T-helper 2 cell treated with Interferon-gamma antibody and Interleukin-4, amounts not matched to agents 5 μg/mL and 100 μg/mL, for 36 hours (primary cell): ENCODE results near the gene ACOT13.
A peak's percentile ranks its signal among the peaks of the same experiment; 100 is the strongest.
"Not testable (repeated sequence)": the region's sequence is repeated elsewhere in the genome, so short reads cannot be mapped to it uniquely, and the experiment has no call there.

ENCODE experiments used
- DNase-seq: peaks from one replicate; pipeline ENCODE4 v3.0.0; 2021; ENCODE audit warnings: low spot score
- H3K27ac Mint-ChIP-seq: one replicate; pipeline ENCODE4 v1.8.0; 2021; ENCODE audit warnings: mild to moderate bottlenecking, mixed read lengths
- H3K27me3 Mint-ChIP-seq: one replicate; pipeline ENCODE4 v1.8.0; 2021; ENCODE audit warnings: low read depth, mixed read lengths
- H3K36me3 Mint-ChIP-seq: one replicate; pipeline ENCODE4 v1.8.0; 2021; ENCODE audit warnings: low read depth, mixed read lengths
- H3K4me1 Mint-ChIP-seq: one replicate; pipeline ENCODE4 v1.8.0; 2021; ENCODE audit warnings: low read depth, mixed read lengths
- H3K4me3 Mint-ChIP-seq: one replicate; pipeline ENCODE4 v1.8.0; 2022; ENCODE audit warnings: mild to moderate bottlenecking, moderate library complexity, mixed read lengths
- H3K9me3 Mint-ChIP-seq: one replicate; pipeline ENCODE4 v1.8.0; 2021; ENCODE audit warnings: mixed read lengths

Gene ACOT13

GRCh38 chr6:24648276-24648675, 18.6 kb upstream of the ACOT13 start:
- Mint-ChIP-seq H3K36me3 (peaks cover 15% of the 10 kb centered on the region), H3K27me3 (peaks cover 19% of the 10 kb centered on the region), H3K9me3 (no peaks in the 10 kb centered on the region), H3K4me1 (peaks cover 10% of the 10 kb centered on the region), H3K4me3 (no peak overlapping the region), H3K27ac (no peak overlapping the region)
- DNase-seq: no peak

- H3K27me3 Mint-ChIP-seq: peaks cover 9% of the 10 kb centered on the region
- no peak overlapping the region for H3K27ac Mint-ChIP-seq
- H3K4me1 Mint-ChIP-seq: peaks cover 10% of the 10 kb centered on the region
- no peak overlapping the region for H3K4me3 Mint-ChIP-seq
- no peaks in the 10 kb centered on the region for H3K9me3 Mint-ChIP-seq
- DNase-seq: no peak
- peaks cover 20% of the 10 kb centered on the region for H3K36me3 Mint-ChIP-seq
Observed at GRCh38 chr6:24649691-24650090, 17.2 kb upstream of the ACOT13 start.

GRCh38 chr6:24650365-24650764, 16.5 kb upstream of the ACOT13 start:
- no peaks in the 10 kb centered on the region for H3K9me3 Mint-ChIP-seq
- peaks cover 22% of the 10 kb centered on the region for H3K36me3 Mint-ChIP-seq
- no peak overlapping the region for H3K27ac Mint-ChIP-seq
- H3K27me3 Mint-ChIP-seq: peaks cover 3% of the 10 kb centered on the region
- H3K4me1 Mint-ChIP-seq: peaks cover 10% of the 10 kb centered on the region
- no peak for DNase-seq
- H3K4me3 Mint-ChIP-seq: no peak overlapping the region

GRCh38 chr6:24655215-24655614, 11.7 kb upstream of the ACOT13 start:
- DNase-seq: no peak
- Mint-ChIP-seq H3K36me3 (peaks cover 44% of the 10 kb centered on the region), H3K9me3 (no peaks in the 10 kb centered on the region), H3K27ac (no peak overlapping the region), H3K27me3 (no peaks in the 10 kb centered on the region), H3K4me3 (no peak overlapping the region), H3K4me1 (peaks cover 14% of the 10 kb centered on the region)

GRCh38 chr6:24658573-24659560, 8.0 kb upstream of the ACOT13 start:
- H3K36me3 Mint-ChIP-seq: peaks cover 50% of the 10 kb centered on the region
- peaks cover 26% of the 10 kb centered on the region for H3K4me1 Mint-ChIP-seq
- H3K27ac Mint-ChIP-seq: no peak overlapping the region

GRCh38 chr6:24659561-24659960, 7.3 kb upstream of the ACOT13 start:
- no peak for DNase-seq
- Mint-ChIP-seq H3K27me3 (no peaks in the 10 kb centered on the region), H3K27ac (no peak overlapping the region), H3K9me3 (no peaks in the 10 kb centered on the region), H3K36me3 (peaks cover 54% of the 10 kb centered on the region), H3K4me1 (peaks cover 28% of the 10 kb centered on the region), H3K4me3 (no peak overlapping the region)

More at GRCh38 chr6:24658573-24659560, 8.0 kb upstream of the ACOT13 start:
- no peak overlapping the region for H3K4me3 Mint-ChIP-seq
- DNase-seq: no peak
- H3K9me3 Mint-ChIP-seq: no peaks in the 10 kb centered on the region
- H3K27me3 Mint-ChIP-seq: no peaks in the 10 kb centered on the region

- Mint-ChIP-seq H3K27me3 (no peaks in the 10 kb centered on the region), H3K36me3 (peaks cover 57% of the 10 kb centered on the region), H3K27ac (no peak overlapping the region), H3K4me3 (no peak overlapping the region), H3K4me1 (peaks cover 32% of the 10 kb centered on the region), H3K9me3 (no peaks in the 10 kb centered on the region)
- DNase-seq: no peak
Observed at GRCh38 chr6:24660105-24660504, 6.8 kb upstream of the ACOT13 start.

GRCh38 chr6:24661759-24662158, 5.1 kb upstream of the ACOT13 start:
- H3K9me3 Mint-ChIP-seq, H3K27ac Mint-ChIP-seq, H3K4me3 Mint-ChIP-seq, H3K27me3 Mint-ChIP-seq, DNase-seq: not testable (repeated sequence)
- Mint-ChIP-seq H3K4me1 (peaks cover 25% of the 10 kb centered on the region), H3K36me3 (peaks cover 50% of the 10 kb centered on the region)

- Mint-ChIP-seq H3K27me3 (no peaks in the 10 kb centered on the region), H3K27ac (no peak overlapping the region), H3K4me1 (peaks cover 27% of the 10 kb centered on the region), H3K4me3 (no peak overlapping the region), H3K9me3 (no peaks in the 10 kb centered on the region), H3K36me3 (peaks cover 49% of the 10 kb centered on the region)
- no peak for DNase-seq
Observed at GRCh38 chr6:24662236-24662635, 4.6 kb upstream of the ACOT13 start.

GRCh38 chr6:24663189-24663588, 3.7 kb upstream of the ACOT13 start:
- no peak for DNase-seq
- Mint-ChIP-seq H3K4me3 (no peak overlapping the region), H3K9me3 (no peaks in the 10 kb centered on the region), H3K27me3 (no peaks in the 10 kb centered on the region), H3K4me1 (peaks cover 31% of the 10 kb centered on the region), H3K36me3 (peaks cover 42% of the 10 kb centered on the region), H3K27ac (no peak overlapping the region)

GRCh38 chr6:24664046-24664987, 2.6 kb upstream of the ACOT13 start:
- no peak for DNase-seq
- H3K4me3 Mint-ChIP-seq: peak overlapping the region; percentile 92
- peaks cover 40% of the 10 kb centered on the region for H3K4me1 Mint-ChIP-seq
- H3K27ac Mint-ChIP-seq: no peak overlapping the region
- H3K36me3 Mint-ChIP-seq: peaks cover 40% of the 10 kb centered on the region
- H3K27me3 Mint-ChIP-seq: no peaks in the 10 kb centered on the region
- H3K9me3 Mint-ChIP-seq: no peaks in the 10 kb centered on the region

GRCh38 chr6:24666097-24666640, 708 bp upstream of the ACOT13 start:
- H3K36me3 Mint-ChIP-seq: peaks cover 53% of the 10 kb centered on the region
- DNase-seq: no peak
- peak overlapping the region; percentile 92 for H3K4me3 Mint-ChIP-seq
- H3K4me1 Mint-ChIP-seq: peaks cover 37% of the 10 kb centered on the region
- H3K27ac Mint-ChIP-seq: peak overlapping the region; percentile 91
- peaks cover 14% of the 10 kb centered on the region for H3K9me3 Mint-ChIP-seq
- no peaks in the 10 kb centered on the region for H3K27me3 Mint-ChIP-seq

GRCh38 chr6:24667378-24667803, 514 bp downstream of the ACOT13 start:
- Mint-ChIP-seq H3K27me3 (no peaks in the 10 kb centered on the region), H3K4me1 (peaks cover 32% of the 10 kb centered on the region), H3K27ac (peak overlapping the region; percentile 91), H3K36me3 (peaks cover 47% of the 10 kb centered on the region), H3K9me3 (peaks cover 18% of the 10 kb centered on the region), H3K4me3 (peak overlapping the region; percentile 92)
- DNase-seq: no peak
